Stimulated activated CD8-positive, alpha-beta memory T cell treated with anti-CD3 and anti-CD28 coated beads, Interleukin-4, amount 100 ng/mL, for 24 hours (primary cell): Measurements from ENCODE around the gene TSPAN31.

Experiments used
- DNase-seq: peaks from one replicate; pipeline ENCODE4 v3.0.0-alpha.2; 2020; ENCODE audit warnings: low read depth

TSPAN31 gene

DNA sequence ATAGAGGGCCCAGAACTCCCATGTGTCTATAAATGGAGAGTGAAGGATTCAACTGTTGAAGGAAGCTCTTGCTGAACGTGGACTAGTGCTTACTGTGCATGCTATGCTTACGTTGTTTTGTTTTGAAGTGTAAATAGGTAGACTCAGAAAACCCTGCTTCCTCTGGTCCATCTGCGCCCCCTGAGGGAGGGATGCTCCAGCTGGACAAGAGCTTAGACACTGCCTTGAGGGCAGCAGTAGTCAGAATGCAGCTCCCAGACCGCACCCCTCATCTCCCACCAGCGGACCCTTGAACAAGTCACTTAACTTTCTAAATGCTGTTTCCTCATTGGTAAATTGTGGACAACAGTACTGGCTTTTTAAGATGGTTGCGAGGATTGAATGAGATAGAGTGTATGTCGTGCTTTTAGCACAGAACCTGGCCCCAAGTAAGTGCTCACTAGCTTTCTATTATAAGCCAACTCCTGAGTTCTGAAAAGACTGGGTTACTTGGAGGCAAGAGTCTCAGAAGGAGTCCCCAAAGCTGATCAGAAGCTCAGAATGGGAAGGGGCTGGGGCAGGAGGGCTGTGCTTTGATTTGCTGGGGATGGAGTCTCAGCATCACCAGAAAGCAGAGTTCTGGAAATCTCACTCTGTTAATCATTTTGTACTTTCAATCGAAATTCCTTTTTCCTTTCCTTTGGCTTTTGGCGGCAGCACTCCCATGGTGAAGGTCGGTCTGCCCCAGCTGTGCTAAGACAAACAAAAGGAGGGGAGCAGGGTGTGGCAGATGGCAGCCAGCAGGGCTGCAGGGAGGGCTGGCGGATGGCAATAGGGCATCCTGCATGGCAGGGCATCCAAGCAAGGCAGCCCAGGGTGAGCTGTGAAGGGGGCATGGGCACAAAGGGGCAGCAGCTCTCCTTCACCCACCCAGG lies 21.9 kb upstream of the TSPAN31 start:
- DNase-seq, result no peak

DNA sequence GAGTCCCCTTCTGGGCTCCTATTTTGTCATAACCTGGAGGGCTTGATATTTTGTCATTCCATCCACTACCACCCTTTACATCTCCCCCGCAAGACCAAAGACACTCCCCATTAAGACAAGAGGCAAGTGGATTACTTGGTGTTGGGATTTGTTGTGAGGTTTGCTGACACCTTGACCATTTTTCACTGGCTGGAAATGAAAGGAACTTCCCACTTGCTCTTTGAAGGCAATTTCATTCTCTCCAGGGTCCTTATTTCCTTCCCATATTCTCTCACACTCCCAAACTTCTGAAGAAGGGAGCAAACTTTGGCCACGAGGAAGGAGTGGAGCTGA lies 21.2 kb upstream of the TSPAN31 start:
- DNase-seq, result no peak

DNA sequence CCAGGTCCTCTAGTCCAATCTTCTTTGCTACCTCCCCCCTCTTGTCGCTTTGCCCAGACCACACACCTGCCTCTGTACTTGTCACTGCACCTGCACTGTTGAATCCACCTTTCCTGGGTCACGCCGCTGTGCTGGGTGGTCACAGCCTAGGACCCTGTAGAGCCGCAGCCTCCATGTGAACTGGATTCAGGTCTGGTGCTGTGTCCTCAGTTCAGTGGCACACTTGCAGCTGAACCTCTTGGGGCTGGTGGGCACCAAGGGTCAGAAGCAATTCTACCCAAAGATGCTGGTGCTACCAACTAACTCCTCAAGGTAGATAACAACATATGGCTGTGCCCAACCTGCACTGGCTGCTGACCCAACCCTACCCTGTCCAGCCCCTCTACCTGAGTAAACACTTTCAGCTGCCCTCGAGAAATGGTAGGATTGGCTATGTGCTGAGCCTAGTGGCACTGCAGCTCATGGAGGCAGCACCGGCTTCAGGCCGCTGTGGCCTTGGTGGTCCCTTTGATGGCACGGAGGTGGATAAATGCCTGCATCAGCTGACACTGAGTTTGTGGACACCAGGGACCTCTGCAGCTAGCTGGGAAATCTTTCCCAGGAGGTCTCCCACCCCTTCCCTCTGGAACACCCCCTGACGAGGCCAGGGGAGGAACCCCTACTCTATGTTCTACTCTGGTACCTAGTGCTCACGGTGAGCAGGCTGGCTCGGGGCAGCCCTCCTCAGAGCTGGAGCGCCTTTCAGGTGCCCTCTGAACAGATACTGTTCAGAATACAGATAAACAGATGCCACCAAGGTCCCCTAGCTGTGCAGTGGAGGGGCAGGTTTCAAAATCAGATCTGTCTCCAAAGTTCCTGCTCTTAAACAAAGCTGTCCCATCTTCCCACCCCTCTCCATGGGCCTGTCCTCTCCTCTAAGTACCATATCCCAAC lies 20.6 kb upstream of the TSPAN31 start:
- DNase-seq, result no peak

DNA sequence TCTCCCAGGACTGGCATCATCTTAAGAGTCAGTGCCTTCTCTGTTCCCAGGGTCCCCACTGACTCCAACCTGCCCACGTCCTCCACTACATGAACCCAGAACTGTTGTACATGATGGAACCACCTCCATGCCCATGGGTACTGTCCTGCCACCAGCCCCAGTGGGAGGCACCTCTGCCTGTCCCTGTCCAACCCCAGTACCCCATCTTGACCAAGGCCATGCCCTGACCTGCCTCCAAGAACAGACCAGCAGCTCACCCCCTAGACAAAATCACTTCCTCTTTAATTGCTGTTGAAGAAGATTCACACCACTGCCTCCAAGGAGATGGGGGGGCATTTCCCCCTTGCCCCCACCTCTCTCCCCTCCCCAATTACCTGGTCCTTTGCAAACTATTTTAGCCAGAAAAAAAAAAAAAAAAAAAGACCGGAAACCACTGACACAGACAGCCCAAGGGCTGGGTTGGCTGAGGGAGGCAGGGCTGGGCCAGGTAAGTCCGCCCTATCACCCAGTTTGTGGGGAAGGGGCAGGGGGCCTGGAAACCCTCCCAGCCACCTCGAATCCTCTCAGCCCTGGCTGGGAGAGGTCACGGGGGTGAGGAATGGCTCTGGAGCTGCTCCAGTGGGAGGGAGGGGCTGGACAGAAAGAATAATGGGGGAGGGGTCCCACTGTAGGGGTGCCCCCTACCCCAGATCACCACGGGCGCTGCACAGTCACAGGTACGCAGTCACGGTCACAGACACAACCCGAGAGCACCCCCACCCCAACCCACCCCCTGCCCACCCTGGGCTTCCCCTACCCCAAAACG lies 19.7 kb upstream of the TSPAN31 start:
- no peak for DNase-seq

DNA sequence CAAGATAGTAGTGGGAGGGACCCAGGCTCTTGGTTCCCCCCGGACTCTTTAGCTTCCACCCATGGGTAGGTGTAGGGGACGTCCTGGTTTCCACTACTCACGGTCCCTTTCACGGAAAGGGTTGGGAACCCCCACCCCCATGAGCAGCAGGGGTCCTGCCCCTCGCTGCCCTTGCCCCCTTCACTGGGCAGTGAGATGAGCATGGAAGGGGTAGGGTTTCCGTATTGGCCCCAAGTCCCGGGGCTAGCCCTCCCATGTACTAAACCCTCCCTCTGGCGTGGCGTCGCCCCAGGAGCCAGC lies 19.0 kb upstream of the TSPAN31 start:
- DNase-seq, result no peak

- no peak for DNase-seq
These were observed 18.5 kb upstream of the TSPAN31 start for GRCh38 chr12:57726151-57726883.

GRCh38 chr12:57726884-57727757 lies 17.7 kb upstream of the TSPAN31 start:
- no peak for DNase-seq

DNA sequence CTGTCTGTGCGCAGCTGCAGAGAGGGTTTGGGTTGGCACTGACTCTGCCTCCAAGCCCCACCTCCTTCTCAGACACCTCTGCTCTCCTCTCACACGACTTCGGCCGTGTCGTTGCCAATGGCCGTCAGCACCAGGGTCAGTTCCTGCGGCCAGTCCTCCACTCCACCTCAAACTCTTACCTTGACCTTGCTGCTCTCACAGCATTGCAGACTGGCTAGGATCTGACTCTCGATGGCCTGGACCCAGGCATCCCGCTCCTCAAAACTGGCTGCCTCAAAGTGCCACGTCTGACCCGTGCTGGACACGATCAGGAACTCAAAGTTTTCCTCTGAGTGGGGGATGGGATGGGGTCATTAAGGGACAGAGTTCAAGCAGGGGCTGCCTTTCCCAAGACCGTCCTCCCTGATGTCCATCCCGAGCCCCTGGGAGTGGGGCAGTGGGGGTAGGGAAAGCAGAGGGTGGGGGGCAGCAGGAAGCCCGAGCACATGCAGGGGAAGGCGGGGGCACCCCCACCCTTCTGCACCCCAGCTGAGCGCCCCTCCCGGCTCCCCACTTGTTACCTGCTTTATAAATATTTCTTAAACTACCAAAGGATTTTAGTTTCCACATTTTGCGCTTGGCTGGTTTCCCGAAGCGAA lies 17.0 kb upstream of the TSPAN31 start:
- no peak for DNase-seq

DNA sequence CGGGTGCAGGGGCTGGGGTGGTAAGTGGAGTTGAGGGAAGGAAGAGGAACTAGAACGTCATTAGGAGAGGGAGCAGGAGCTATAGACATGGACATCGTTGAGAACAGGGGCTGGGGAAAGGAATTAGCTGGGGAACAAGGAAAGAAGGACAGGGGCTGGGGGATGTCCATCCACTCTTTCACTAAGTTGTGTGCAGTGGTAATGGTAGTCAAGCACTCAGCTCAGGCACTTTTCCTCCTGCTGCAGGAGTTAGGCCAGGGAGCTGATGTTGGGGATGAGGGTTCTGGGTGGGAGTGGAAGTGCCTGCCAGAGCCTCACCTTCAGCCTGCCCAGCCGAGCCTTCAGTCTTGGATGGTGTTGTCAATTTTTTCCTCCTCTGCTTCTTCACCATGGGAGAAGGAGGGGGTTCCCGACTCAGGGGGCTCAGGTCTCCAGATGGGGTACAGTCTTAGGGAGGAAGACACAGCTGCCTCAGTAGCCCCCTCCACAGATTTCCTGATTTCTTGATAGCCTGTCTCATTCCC lies 15.5 kb upstream of the TSPAN31 start:
- DNase-seq, result no peak

GRCh38 chr12:57730336-57731067 lies 14.3 kb upstream of the TSPAN31 start:
- DNase-seq, result no peak

DNA sequence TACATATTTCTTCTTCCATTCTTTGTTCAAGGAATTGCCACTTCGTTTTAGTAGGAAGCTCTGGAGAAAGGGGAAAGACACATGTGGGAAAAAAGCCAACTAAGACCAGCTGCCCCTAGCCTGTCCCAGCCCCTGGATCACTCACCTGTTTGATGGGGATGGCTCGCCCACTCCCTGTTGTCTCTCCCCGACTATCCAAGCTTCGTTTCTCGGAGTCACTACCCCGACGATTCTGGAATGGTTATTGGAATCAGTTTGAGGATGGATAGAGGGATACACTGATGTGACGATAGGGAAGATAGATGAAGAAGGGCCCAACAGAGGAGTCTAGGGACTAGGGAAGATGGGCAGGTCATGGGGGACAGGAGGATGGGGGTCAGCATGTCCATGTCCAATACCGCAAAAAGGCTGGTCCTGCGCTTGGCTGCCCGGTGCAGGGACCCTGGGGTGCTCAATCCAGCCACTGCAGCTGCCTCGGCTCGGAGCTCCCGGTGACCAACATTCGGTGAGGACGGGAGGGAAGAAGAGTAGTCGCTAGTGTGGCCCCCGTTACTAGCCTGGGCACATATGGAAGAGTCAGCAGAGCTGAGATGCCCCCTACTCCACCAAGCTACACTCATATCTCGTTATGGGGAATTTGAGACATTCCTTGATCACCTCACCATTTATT lies 13.3 kb upstream of the TSPAN31 start:
- DNase-seq, result no peak

- no peak for DNase-seq
These were observed 12.6 kb upstream of the TSPAN31 start for GRCh38 chr12:57732270-57732669.

DNA sequence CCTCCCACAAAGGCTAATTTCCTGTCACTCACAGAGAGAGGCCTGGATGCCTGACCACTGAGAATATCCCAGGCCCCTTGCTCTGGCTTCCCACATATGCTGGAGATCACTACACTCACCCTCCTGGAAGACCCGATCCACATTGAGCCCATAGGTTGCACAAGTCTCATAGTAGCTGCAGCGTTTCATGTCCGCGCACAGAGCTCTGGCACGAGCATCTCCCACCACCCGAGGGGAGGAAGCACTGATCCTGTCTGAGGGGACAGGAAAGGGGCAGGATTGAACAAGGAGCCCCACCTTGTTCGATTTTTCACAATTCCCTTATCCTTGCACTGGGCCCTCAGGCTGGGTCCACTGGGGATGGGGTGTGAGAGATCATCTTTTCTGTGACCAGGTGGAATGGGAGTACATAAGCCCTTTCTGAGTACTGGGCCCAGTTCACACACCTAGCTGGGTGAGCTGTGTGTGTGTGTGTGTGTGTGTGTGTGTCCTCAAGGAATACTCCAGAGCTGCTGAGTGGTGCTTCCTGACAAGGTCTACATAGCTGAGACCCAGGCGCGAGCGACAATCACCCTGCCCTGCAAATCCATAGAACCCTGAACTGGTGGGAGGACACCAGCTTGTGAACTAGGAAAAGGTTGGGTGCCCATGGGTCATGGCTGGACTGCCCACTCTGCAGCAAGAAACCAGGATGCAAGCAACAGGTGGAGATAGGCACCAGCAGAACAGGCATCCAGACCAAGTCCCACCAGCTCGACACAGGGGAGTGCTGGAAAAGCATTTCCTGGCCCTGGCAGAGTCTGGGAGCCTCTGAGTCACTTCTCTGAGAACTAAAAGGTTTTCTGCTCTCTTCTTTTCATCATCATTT lies 11.9 kb upstream of the TSPAN31 start:
- DNase-seq, result no peak

DNA sequence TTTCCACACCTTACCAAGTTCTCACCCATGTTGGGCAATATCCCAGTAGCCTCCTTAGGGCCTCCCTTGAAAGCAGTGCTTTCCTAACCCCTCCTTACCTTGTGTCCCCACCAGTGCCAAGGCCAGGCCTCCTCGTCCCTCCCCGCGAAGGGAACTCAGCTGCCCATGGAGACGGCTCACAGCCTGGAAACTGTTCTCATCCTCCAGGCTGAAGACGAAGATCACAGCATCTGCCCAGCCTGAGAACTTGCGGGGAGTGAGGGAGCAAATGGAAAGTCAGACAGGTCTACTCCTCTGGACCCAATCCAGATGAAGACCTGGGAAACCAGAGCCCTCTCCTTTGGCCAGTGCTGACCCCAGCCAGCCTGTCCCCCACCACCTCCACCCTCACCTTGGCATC lies 10.9 kb upstream of the TSPAN31 start:
- DNase-seq, result no peak

DNA sequence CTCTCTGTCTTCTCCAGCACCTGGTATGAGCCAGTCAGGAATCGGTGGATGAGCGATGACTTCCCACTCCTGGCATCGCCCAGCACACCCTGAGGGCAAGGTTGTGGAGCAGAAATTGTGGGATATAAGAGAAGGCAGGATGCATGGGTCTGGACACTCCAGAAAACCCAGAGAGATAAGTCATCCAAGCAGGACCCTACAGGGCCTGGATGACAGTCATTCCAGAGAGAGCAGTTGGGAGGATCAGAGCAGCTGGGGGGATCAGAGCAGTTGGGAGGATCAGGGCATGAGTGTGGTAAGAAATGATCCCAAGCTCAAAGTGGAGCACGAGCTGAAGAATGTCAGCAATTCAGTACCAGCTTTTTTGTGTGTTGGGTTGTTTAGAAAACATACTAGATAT lies 10.2 kb upstream of the TSPAN31 start:
- DNase-seq, result no peak

DNA sequence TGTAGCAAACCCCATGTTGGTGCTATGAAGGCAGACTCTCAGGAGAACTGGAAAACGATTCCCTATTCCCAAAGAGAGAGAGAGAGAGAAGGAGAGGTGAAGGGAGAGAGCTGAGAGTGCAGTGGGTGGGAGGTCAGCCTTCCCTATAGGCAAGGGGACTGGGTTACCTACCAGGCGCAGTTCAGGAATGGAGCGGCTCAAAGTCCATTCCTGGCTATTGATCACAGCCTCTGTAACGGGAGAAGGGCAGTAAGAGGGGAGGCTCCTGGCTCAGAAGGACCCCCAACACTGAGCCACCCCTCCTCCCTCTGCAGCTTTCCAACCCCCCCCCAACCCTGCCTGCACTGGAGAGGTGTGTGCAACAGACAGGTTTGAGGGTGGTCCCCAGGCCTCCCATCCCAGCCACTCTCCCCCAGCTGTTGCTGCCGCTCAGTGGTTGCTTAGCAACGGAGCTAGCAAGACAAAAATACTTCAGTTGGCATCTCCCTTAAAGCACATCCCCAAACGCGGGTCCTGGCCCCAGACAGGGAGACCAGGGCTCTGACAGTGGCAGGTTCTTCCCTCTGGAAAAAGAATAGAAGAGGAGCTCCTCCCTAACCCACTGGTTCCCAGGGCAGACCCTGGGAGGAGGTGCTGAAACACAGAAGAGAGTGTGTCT lies 9.5 kb upstream of the TSPAN31 start:
- DNase-seq, result no peak
